Motor neuron (in vitro differentiated cells): ENCODE data around the gene RNF111. TPM values are rescaled to one million over a fixed set of nuclear protein-coding genes. Genes with fewer than 3 reads are reported as not detected.
"Not testable (repeated sequence)": the region's sequence is repeated elsewhere in the genome, so short reads cannot be mapped to it uniquely, and the experiment has no call there.

Experiments
- ATAC-seq, 8 experiments: fragments of 200-7000 bp; cut with Tn5 transposase; replicated peaks in 6 of 8; 2 replicates each; pipeline ENCODE4 v1.8.0; 2021; ENCODE audit warnings: mild to moderate bottlenecking in 8 of 8, moderate library complexity in 8 of 8
- H3K27ac ChIP-seq, 2 donors: fragments of 250-450 bp; sonication (Bioruptor Pico); 2 replicates each; pipeline ENCODE4 v1.9.0; 2021; ENCODE audit warnings: antibody characterized with exemption in 2 of 2, mild to moderate bottlenecking in 2 of 2, moderate library complexity in 1 of 2
- H3K4me1 ChIP-seq, 2 donors: fragments of 250-450 bp; sonication (Bioruptor Pico); replicated peaks in 1 of 2; 2 replicates each; pipeline ENCODE4 v1.6.1; 2021; ENCODE audit warnings: antibody characterized with exemption in 2 of 2, mild to moderate bottlenecking in 2 of 2, moderate library complexity in 1 of 2
- H3K4me3 ChIP-seq, 5 donors: fragments of 250-450 bp; sonication (Bioruptor Pico); 2 replicates each; pipeline ENCODE4 v1.9.0; 2021; ENCODE audit warnings: antibody characterized with exemption in 5 of 5, mild to moderate bottlenecking in 5 of 5, moderate library complexity in 4 of 5
- WGBS, 10 experiments: fragments of 450-650 bp; shearing (Covaris generic); methylation state at CpG; one replicate each; pipeline ENCODE4 v1.0.0; 2022; 5-methylcytosine and 5-hydroxymethylcytosine counted together
- in situ Hi-C, 9 experiments: fragments of 400-800 bp; cut with MboI; loops; one replicate each; pipeline ENCODE4 v1.15.0; 2021; ENCODE audit warnings: low sequenced_read_pairs in 9 of 9, low pct_unique_long_range_greater_than_20kb in 2 of 9; ENCODE audit not compliant: unreplicated experiment in 9 of 9
- total RNA-seq, 8 experiments: library from RNA; unstranded; fragments of 300-600 nt; gene quantifications; 2 replicates each; pipeline versions ENCODE4 v1.2.3 to v1.2.4, GENCODE V29; 2022

Gene RNF111
- total RNA-seq, 8 experiments from 2014 or later: 11.0 to 37.5 (median 22.3) TPM

- no peak for ATAC-seq
- in situ Hi-C loops: no loop called here
- H3K4me3 ChIP-seq: no peak overlapping the region
- H3K27ac ChIP-seq: no peak overlapping the region
- no peaks in the 10 kb centered on the region for H3K4me1 ChIP-seq
- WGBS, 10 experiments: 69 to 100% (median 92%) methylated on average over 1 to 3 of the region's 3 CpGs
Observed at GRCh38 chr15:59096429-59096828, 109.0 kb downstream of the RNF111 start.

GRCh38 chr15:59099162-59099685 lies 111.8 kb downstream of the RNF111 start:
- Histone ChIP-seq H3K4me1 (no peaks in the 10 kb centered on the region), H3K4me3 (no peak overlapping the region), H3K27ac (no peak overlapping the region)
- ATAC-seq: no peak
- in situ Hi-C loops: no loop called here
- 70 to 100% (median 100%) methylated on average over 1 to 2 of the region's 2 CpGs; no CpG with 5 or more reads in 3 of the 10 experiments for WGBS, 10 experiments

GRCh38 chr15:59104602-59104911 lies 117.1 kb downstream of the RNF111 start:
- in situ Hi-C loops: no loop called here
- Histone ChIP-seq H3K4me1 (peaks cover 0 to 3% of the 10 kb centered on the region in 2 donors), H3K27ac (peak overlapping the region; percentile 39 to 56), H3K4me3 (peak overlapping the region; percentile 44 to 79 (median 57))
- WGBS, 10 experiments: 0 to 9% (median 2%) methylated on average over 3 to 8 of the region's 9 CpGs
- ATAC-seq: peak; percentile 9 to 61 (median 46)

- peak; percentile 99 to 100 (median 100) for ATAC-seq
- WGBS, 10 experiments: 0 to 8% (median 0%) methylated on average over 2 to 12 of the region's 57 CpGs
- in situ Hi-C loops: no loop called here
- Histone ChIP-seq H3K4me3 (peak within 1 kb of the TSS; percentile 44 to 79 (median 57)), H3K4me1 (peaks cover 0 to 3% of the 10 kb centered on the region in 2 donors), H3K27ac (peak within 1 kb of the TSS; percentile 39 to 75)
Observed at GRCh38 chr15:59104912-59105732, 117.7 kb downstream of the RNF111 start, which contains the start of gene CCNB2. TSS of gene CCNB2 (plus strand) at chr15:59105146. CDS start at chr15:59105269, 123 bp downstream.

GRCh38 chr15:59105854-59106253 lies 118.4 kb downstream of the RNF111 start:
- ATAC-seq: no peak
- peak overlapping the region; percentile 44 to 79 (median 57) for H3K4me3 ChIP-seq

GRCh38 chr15:59111251-59111650 lies 123.8 kb downstream of the RNF111 start:
- no peak for ATAC-seq
- in situ Hi-C loops: no loop called here
- Histone ChIP-seq H3K4me1 (no peaks in the 10 kb centered on the region), H3K27ac (no peak overlapping the region), H3K4me3 (no peak overlapping the region)
- 78 to 100% (median 89%) methylated on average over 1 to 4 of the region's 4 CpGs for WGBS, 10 experiments

More at GRCh38 chr15:59105854-59106253, 118.4 kb downstream of the RNF111 start:
- Histone ChIP-seq H3K27ac (no peak overlapping the region), H3K4me1 (peaks cover 0 to 3% of the 10 kb centered on the region in 2 donors)
- WGBS, 10 experiments: 0 to 60% (median 17%) methylated on average over 1 to 2 of the region's 2 CpGs; no CpG with 5 or more reads in 1 of the 10 experiments
- in situ Hi-C loops: no loop called here

- in situ Hi-C loops: no loop called here
- Histone ChIP-seq H3K4me3 (no peak overlapping the region), H3K4me1 (no peaks in the 10 kb centered on the region), H3K27ac (no peak overlapping the region)
- ATAC-seq: no peak
- WGBS, 10 experiments: 43 to 100% (median 86%) methylated on average over 1 to 2 of the region's 2 CpGs; no CpG with 5 or more reads in 3 of the 10 experiments
Observed at GRCh38 chr15:59115047-59115446, 127.6 kb downstream of the RNF111 start.

GRCh38 chr15:59116141-59116540 lies 128.7 kb downstream of the RNF111 start:
- no peak overlapping the region for H3K4me3 ChIP-seq
- no peak for ATAC-seq
- WGBS, 10 experiments: 83 to 100% (median 100%) methylated on average over 1 of the region's 1 CpG
- H3K27ac ChIP-seq: no peak overlapping the region
- in situ Hi-C loops: no loop called here
- no peaks in the 10 kb centered on the region for H3K4me1 ChIP-seq

GRCh38 chr15:59116771-59117170 lies 129.3 kb downstream of the RNF111 start:
- ATAC-seq: no peak
- Histone ChIP-seq H3K4me3 (no peak overlapping the region), H3K4me1 (no peaks in the 10 kb centered on the region), H3K27ac (no peak overlapping the region)
- 80 to 100% (median 96%) methylated on average over 1 to 6 of the region's 6 CpGs for WGBS, 10 experiments
- in situ Hi-C loops: no loop called here

GRCh38 chr15:59119625-59120024 lies 132.2 kb downstream of the RNF111 start:
- Histone ChIP-seq H3K4me3 (no peak overlapping the region), H3K4me1 (no peaks in the 10 kb centered on the region), H3K27ac (no peak overlapping the region)
- no peak for ATAC-seq
- in situ Hi-C loops: no loop called here
- WGBS, 10 experiments: 85 to 100% (median 93%) methylated on average over 2 to 4 of the region's 5 CpGs; no CpG with 5 or more reads in 4 of the 10 experiments

- in situ Hi-C loops: no loop called here
- Histone ChIP-seq H3K4me1 (no peaks in the 10 kb centered on the region), H3K4me3 (no peak overlapping the region), H3K27ac (no peak overlapping the region)
- ATAC-seq: no peak
- WGBS, 10 experiments: 88 to 100% (median 95%) methylated on average over 2 to 5 of the region's 5 CpGs; no CpG with 5 or more reads in 1 of the 10 experiments
Observed at GRCh38 chr15:59120937-59121336, 133.5 kb downstream of the RNF111 start.

GRCh38 chr15:59124261-59124660 lies 136.8 kb downstream of the RNF111 start:
- Histone ChIP-seq H3K4me1 (no peaks in the 10 kb centered on the region), H3K4me3 (no peak overlapping the region), H3K27ac (no peak overlapping the region)
- 20 to 100% (median 100%) methylated on average over 1 to 2 of the region's 2 CpGs; no CpG with 5 or more reads in 3 of the 10 experiments for WGBS, 10 experiments
- ATAC-seq: no peak
- in situ Hi-C loops: no loop called here

- in situ Hi-C loops, H3K27ac ChIP-seq, H3K4me1 ChIP-seq, ATAC-seq, H3K4me3 ChIP-seq: not testable (repeated sequence)
- WGBS, 10 experiments: 88 to 100% (median 100%) methylated on average over 2 to 3 of the region's 4 CpGs; no CpG with 5 or more reads in 7 of the 10 experiments
Observed at GRCh38 chr15:59125683-59126082, 138.2 kb downstream of the RNF111 start.
